Daoy (cell line): ENCODE data around the gene RPH3AL. TPM values are rescaled to one million over a fixed set of nuclear protein-coding genes. Genes with fewer than 3 reads are reported as not detected.
"Not testable (repeated sequence)": the region's sequence is repeated elsewhere in the genome, so short reads cannot be mapped to it uniquely, and the experiment has no call there.

ENCODE experiments used
- DNase-seq: peaks from one replicate; pipeline ENCODE4 v3.0.0-alpha.2; 2015; ENCODE audit warnings: low read depth
- total RNA-seq: library from RNA; depleted of rRNA; stranded (reverse); fragments of >200 nt; shearing (Covaris generic); gene quantifications from 2 replicates; pipeline ENCODE4 v1.2.3, GENCODE V29; 2014; rRNA removed

The RPH3AL gene
- total RNA-seq, 1 experiment from 2014 or later = 3.8 TPM

DNA sequence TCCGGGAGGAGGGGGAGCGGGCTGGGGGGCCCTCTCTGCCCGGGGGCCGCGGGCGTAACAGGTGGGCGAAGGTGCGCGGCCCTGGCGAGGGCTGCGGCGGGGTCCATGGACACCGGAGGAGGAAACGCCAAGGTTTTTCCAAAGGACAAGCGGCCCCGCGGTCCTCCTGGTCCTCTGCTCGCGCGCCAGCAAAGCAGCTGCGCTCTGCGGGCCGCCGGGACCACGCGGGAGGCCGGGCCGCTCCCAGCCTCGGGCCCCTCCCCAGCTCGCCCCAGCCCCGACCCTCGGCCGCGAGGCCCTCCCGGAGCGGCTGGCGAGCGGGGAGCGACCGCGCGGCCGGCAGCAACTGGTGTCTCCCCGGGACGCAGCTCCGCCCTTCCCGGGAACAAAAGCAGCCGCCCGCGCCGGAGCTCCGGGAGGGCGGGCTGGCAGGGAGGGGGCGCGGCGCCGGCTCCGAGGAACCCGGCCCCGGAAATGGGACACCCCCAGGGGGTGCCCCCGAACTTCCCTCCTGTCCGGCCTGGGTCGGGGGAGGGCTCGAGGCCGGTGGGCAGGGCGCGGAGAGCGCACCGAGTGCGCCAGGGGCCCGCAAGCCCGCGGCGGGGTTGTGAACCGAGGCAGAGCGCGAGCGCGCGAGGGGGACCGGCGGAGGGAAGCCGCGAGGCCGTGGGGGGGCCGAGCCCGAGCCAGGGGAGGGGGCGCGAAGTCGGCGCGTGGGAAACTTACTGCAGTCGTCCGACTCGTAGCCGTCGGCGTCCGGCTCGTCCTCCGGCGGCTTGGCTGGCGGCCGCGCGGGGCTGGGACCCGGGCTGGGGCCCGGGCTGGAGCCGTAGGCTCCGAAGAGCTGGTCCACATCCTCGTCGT lies 172.0 kb downstream of the RPH3AL start:
- DNase-seq = peak; percentile 47

GRCh38 chr17:179781-180380 lies 172.7 kb downstream of the RPH3AL start:
- peak; percentile 41 for DNase-seq

DNA sequence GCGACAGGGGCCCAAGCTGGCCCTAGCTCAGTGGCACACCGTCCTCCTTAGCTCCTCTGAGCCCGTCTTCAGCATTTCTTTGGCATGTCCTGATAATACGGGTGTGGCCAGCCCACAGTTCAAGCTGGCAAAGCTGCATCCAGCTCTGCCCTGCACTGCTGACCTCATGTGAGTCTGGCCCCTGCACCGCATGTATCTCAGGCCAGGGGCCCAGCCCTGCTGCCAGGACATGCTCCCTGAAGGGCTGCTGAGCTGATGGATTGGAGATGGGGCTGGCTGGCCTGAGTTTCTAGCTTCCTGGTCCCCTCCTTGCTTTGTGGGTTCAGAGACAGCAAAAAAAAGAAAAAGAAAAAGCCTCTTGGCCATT lies 173.6 kb downstream of the RPH3AL start:
- DNase-seq = no peak

DNA sequence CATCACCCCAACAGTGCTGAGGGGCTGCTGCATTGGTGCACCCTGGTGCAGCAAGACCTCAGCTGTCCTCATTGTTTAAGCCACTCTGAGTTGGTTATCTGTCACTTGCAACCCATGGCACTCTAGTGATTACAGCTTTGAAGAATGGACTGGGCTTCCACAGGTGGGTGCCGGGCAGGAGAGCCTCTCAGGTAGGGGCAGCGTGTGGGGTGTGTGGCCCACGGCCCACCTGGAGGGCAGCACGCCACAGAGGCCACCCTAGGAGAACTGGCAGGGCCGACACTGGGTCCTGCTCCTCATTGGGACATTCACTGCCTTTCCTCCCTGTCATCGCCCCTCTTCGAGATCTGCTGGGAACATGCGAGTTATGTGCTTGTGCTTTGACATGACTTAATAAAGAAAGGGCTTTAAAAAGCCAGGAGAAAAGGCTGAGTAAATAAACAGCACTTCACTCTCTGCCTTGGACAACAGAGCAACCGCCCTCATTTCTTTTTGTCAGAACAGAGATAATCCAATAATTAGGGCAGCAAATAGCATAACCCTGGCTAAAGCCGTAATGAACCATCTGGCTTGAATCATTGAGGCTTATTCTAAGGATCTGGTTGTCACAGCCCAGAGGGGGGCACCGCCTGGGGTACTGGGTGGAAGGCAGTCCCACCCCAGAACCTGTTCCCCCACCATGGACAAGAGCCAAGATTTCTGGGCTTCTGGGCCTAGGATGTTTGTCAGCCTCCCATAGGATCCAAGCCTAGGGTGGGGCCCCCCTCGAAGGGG lies 174.1 kb downstream of the RPH3AL start:
- no peak for DNase-seq

GRCh38 chr17:177762-178161 lies 174.8 kb downstream of the RPH3AL start:
- DNase-seq = no peak

DNA sequence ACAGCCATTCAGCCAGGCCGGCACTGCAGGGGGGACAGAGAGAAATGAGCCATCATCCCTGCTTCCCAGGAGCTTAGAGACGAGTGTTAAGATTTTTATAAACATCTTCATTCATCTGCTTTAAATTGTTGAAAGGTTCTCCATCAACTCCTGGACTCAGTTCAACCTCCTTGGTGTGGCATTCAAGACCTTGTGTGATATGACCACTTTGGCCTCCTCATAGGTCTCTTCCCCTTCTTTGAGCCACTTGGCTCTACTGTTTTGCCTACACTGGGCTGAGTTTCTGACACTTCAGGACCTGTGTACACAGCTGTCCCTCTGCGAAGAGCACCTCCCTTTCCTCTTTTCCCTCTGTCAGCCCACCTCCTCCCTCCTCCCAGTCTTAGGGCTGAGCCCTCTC lies 175.5 kb downstream of the RPH3AL start:
- no peak for DNase-seq

DNA sequence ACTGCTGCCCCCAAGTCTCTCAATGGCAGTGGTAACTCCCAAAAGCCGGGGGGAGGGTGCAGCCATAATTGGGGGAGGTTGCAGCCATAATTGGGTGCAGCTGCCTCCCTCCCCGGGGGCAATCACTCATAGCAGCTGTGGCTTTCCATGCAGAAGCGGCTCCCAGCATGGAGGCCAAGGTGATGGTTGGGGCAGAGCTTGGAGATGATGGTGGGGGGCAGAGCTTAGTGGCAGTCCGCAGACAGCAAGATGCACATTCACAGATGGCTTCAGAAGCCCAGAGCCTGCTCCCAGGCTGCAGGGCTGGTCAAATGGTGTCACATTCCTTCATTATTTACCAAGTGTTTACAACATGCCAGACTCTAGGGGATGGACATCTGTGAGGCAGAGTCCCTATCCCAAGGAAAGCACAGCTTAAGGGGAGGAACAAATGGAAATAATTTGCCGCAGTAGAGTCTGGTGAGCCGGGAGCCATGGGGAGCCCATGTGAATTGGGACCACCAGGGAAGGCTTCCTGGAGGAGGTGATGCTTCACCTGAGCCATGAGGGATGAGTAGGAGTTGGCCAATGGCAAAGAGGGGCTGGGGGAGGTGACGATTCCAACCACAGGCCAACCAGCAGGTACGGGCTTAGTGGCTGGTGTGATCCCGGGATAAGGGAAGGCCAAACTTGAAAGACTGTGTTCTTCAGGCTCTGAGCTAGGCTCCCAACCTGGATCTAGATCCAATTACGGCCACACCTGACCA lies 179.3 kb downstream of the RPH3AL start:
- DNase-seq = no peak

- DNase-seq = no peak
Measured at GRCh38 chr17:172401-172800, 180.2 kb downstream of the RPH3AL start.

DNA sequence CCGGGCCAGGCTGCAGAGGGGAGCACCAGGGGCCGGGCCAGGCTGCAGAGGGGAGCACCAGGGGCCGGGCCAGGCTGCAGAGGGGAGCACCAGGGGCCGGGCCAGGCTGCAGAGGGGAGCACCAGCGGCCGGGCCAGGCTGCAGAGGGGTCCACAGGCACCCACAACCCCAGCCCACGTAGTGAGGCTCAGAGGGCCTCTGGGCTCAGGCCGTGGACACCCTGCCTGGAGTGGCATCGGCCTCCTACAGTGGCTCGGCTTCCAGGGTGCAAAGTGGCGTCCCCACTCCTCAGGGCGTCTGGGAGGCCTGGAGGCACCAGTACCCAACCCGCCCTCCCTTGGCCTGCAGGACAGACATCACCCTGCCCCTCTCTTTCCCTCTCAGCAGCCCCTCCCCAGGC lies 180.7 kb downstream of the RPH3AL start:
- DNase-seq = no peak

- DNase-seq = no peak
Measured at GRCh38 chr17:170130-170670, 182.4 kb downstream of the RPH3AL start.

GRCh38 chr17:168614-169013 lies 184.0 kb downstream of the RPH3AL start:
- DNase-seq = not testable (repeated sequence)

GRCh38 chr17:165939-166338 lies 186.7 kb downstream of the RPH3AL start:
- DNase-seq = no peak

DNA sequence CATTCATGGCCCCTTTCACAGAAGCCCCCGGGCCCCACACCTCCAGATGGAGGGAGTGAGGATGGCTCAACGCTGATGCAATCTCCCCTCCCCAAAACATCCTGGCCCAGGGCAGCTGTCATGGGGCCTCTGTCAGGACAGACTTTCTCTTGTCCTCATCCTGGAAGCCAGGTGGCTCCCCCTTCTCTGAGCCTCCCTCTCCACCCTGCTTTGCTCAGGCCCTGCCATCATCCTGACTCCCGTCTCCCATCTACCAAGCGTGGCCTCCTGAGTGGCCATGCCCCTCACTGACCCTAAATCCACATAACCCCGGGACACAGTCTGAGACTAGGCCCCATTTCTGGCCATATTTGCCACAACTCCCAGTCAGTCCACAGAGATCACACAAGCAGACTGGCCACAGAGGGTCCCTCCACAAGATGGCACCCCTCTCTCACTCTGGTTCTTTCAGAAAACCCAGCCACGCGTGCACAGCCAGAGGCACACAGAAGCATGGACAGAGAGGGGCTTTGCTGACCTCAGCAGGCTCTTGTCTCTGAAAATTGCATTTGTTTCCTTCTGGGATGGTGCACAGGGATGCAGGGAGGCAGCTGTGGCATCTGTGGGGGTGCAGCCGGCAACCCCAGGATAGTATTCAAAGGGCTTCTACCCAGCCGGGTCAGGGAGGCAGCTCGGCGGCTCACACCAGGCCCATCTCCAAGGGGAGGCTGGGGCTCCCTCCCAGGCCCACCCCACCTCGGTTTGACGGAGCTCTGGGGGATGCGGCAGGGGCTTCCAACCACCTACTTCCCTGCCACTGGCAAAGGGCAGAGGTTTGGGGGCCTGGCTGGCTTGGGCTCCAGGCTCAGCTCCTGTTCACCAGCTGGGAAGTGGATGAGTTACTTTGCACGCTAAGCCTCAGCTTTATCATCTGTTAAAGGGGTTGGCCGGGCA lies 188.0 kb downstream of the RPH3AL start:
- DNase-seq = peak; percentile 51

- peak; percentile 37 for DNase-seq
Measured at GRCh38 chr17:163514-164098, 189.0 kb downstream of the RPH3AL start.

DNA sequence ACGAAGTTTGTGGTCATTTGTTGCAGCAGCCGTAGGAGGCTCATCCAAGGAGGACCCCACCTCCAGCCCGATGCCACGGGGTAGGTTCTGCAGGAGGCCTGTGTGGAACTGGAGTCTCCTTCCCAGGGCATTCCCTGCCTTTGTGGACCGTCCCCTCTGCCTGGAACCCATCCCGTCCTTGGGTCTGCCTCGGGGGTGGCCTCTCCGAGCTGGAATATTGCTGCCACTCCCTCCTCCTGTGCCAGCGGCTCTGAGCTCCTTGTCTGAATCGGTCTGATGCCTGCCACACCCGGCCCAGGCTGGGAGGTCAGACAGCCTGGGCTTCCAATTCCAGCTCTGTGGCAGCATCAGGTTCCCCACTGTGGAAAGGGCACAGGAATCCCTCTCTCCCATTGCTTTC lies 189.9 kb downstream of the RPH3AL start:
- no peak for DNase-seq

Other genes starting within 250 kb of the RPH3AL start
- not detected in 2 replicates for gene SCGB1C2, start 215.2 kb downstream of the RPH3AL start, total RNA-seq
- 3.7 and 8.5 TPM in 2 replicates for gene DOC2B, start 171.2 kb downstream of the RPH3AL start, total RNA-seq
- 49.7 and 56.1 TPM in 2 replicates for gene RFLNB, start 93.1 kb upstream of the RPH3AL start, total RNA-seq